Suppressor macrophage treated with lipopolysaccharide for 1 hour (primary cell): ENCODE results near the gene ALDH3A1.
"Not testable (repeated sequence)": the region's sequence is repeated elsewhere in the genome, so short reads cannot be mapped to it uniquely, and the experiment has no call there.

ENCODE experiments used
- DNase-seq, 3 donors: peaks; one replicate each; pipeline ENCODE4 v3.0.0-alpha.2; 2020 to 2022

Gene ALDH3A1

GRCh38 chr17:19747829-19748806 lies at the start of gene ALDH3A1:
ALDH3A1 (minus strand) TSS chr17:19748298; CDS start chr17:19745129, 3,169 bp downstream.
- no peak for DNase-seq

- DNase-seq = no peak
These were observed 48.4 kb upstream of the ALDH3A1 start for GRCh38 chr17:19796457-19796856.

GRCh38 chr17:19791918-19792550 lies 43.9 kb upstream of the ALDH3A1 start:
- peak in 1 of 3 donors; percentile 20 for DNase-seq

- DNase-seq = peak; percentile 59 to 75 (median 64)
These were observed 39.7 kb upstream of the ALDH3A1 start for GRCh38 chr17:19787733-19788357.

GRCh38 chr17:19785854-19786253 lies 37.8 kb upstream of the ALDH3A1 start:
- no peak for DNase-seq

GRCh38 chr17:19781488-19782458 lies 33.7 kb upstream of the ALDH3A1 start:
- DNase-seq = no peak

- no peak for DNase-seq
These were observed 32.7 kb upstream of the ALDH3A1 start for GRCh38 chr17:19780846-19781245.

GRCh38 chr17:19773534-19773933 lies 25.4 kb upstream of the ALDH3A1 start:
- no peak for DNase-seq

- DNase-seq = no peak
These were observed 24.0 kb upstream of the ALDH3A1 start for GRCh38 chr17:19771971-19772630.

- DNase-seq = no peak
These were observed 23.1 kb upstream of the ALDH3A1 start for GRCh38 chr17:19770985-19771735.

- DNase-seq = no peak
These were observed 22.0 kb upstream of the ALDH3A1 start for GRCh38 chr17:19769946-19770652.

- no peak for DNase-seq
These were observed 20.1 kb upstream of the ALDH3A1 start for GRCh38 chr17:19768046-19768782.

GRCh38 chr17:19766421-19767270 lies 18.5 kb upstream of the ALDH3A1 start:
- peak; percentile 79 to 93 (median 87) for DNase-seq

GRCh38 chr17:19766016-19766415 lies 17.9 kb upstream of the ALDH3A1 start:
- DNase-seq = no peak

- DNase-seq = not testable (repeated sequence)
These were observed 15.9 kb upstream of the ALDH3A1 start for GRCh38 chr17:19763991-19764390.

- DNase-seq = no peak
These were observed 15.3 kb upstream of the ALDH3A1 start for GRCh38 chr17:19763416-19763815.

- DNase-seq = peak; percentile 61 to 83 (median 79)
These were observed 14.4 kb upstream of the ALDH3A1 start for GRCh38 chr17:19762515-19762961.

- DNase-seq = peak; percentile 86 to 94 (median 89)
These were observed 12.6 kb upstream of the ALDH3A1 start for GRCh38 chr17:19760746-19761145.
